Astrocyte of the spinal cord (primary cell): ENCODE data around the gene ANKRD9.

Experiments
- DNase-seq: peaks from one replicate; pipeline ENCODE4 v3.0.0; 2011; ENCODE audit warnings: low read depth, low spot score
- H3K4me3 ChIP-seq: 2 replicates; pipeline ENCODE4 v1.5.1; 2011; ENCODE audit warnings: low read depth, mild to moderate bottlenecking, low read length, moderate library complexity
- in situ Hi-C: cut with HindIII; loops from 2 replicates; pipeline ENCODE4 v1.10.0; 2017; ENCODE audit warnings: low sequenced_read_pairs
- TF ChIP-seq, protein P1 (sequence below): IDR thresholded peaks from 2 replicates; pipeline ENCODE4 v1.5.1; 2012; ENCODE audit warnings: low read depth, mild to moderate bottlenecking, low read length, inconsistent platforms

Gene ANKRD9

GRCh38 chr14:102500713-102501112 lies 8.9 kb downstream of the ANKRD9 start:
- H3K4me3 ChIP-seq, result no peak overlapping the region
- in situ Hi-C loops, result no loop called here
- TF ChIP-seq, protein P1, sequence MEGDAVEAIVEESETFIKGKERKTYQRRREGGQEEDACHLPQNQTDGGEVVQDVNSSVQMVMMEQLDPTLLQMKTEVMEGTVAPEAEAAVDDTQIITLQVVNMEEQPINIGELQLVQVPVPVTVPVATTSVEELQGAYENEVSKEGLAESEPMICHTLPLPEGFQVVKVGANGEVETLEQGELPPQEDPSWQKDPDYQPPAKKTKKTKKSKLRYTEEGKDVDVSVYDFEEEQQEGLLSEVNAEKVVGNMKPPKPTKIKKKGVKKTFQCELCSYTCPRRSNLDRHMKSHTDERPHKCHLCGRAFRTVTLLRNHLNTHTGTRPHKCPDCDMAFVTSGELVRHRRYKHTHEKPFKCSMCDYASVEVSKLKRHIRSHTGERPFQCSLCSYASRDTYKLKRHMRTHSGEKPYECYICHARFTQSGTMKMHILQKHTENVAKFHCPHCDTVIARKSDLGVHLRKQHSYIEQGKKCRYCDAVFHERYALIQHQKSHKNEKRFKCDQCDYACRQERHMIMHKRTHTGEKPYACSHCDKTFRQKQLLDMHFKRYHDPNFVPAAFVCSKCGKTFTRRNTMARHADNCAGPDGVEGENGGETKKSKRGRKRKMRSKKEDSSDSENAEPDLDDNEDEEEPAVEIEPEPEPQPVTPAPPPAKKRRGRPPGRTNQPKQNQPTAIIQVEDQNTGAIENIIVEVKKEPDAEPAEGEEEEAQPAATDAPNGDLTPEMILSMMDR, result no peak
- DNase-seq, result no peak

GRCh38 chr14:102500158-102500662 lies 9.4 kb downstream of the ANKRD9 start:
- in situ Hi-C loops, result no loop called here
- H3K4me3 ChIP-seq, result no peak overlapping the region
- TF ChIP-seq, protein P1, result no peak
- peak; percentile 86 for DNase-seq

GRCh38 chr14:102499401-102500157 lies 10.0 kb downstream of the ANKRD9 start:
- no peak for DNase-seq
- no peak overlapping the region for H3K4me3 ChIP-seq
- in situ Hi-C loops, result no loop called here

DNA sequence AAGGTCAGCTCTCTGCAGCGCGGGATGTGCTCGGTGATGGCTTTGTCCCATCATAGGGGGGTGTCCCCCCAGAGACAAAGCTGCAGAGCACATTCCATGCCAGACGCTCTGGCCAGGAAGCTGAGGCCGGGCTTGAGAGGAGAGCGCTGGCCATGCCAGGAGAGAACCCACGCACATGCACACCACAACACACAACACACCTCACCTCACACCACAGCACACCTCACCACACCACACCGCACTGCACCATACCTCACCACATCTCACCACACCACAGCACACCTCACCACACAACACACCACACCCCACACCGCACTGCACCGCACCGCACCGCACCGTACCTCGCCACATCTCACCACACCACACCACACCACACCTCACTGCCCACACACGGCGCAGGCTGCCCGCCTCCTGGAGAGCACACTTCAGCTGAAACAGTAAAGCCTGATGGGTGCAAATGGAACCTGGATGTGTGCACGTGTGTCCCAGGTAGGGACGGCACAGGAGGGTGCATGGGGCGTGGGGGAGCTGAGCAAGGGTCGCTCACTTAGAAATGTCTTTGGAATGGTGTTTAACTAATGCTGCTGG lies 10.8 kb downstream of the ANKRD9 start:
- TF ChIP-seq, protein P1, result no peak
- no peak overlapping the region for H3K4me3 ChIP-seq
- DNase-seq, result no peak
- in situ Hi-C loops, result no loop called here

More at GRCh38 chr14:102499401-102500157, 10.0 kb downstream of the ANKRD9 start:
- TF ChIP-seq, protein P1, result no peak

DNA sequence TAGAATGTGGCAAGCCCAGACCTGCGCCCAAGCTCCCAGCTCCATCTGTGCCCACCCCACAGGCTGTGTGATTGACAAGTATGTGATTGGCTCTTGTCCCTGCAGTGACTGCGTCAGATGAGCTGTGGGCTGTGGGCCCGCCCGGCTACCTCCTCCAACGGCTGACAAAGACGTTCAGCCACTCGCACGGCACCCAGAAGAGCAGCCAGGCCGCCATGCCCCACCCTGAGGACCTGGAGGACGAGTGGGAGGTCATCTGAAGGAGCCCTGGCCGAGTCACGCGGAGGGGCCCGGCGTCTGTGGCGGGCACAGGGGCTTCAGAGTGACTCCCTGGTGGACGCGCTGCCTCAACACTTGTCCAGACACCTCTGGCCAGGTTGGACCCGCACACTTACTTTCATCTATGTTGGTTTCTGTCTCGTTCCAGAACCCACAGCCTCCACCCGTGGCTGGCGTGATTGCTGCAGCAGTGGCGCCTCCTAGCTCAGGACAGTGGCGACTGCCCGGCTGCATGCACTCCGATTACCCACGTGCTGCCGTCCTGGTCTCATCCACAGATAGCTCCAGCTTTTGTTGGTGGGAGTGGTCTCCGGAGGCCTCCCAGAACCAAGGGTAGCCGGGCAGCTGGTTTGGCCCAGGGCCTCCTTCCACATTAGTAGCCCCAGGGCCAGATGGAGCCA lies 11.4 kb downstream of the ANKRD9 start:
- in situ Hi-C loops, result no loop called here
- DNase-seq, result no peak
- no peak overlapping the region for H3K4me3 ChIP-seq
- TF ChIP-seq, protein P1, result peak; percentile 28

DNA sequence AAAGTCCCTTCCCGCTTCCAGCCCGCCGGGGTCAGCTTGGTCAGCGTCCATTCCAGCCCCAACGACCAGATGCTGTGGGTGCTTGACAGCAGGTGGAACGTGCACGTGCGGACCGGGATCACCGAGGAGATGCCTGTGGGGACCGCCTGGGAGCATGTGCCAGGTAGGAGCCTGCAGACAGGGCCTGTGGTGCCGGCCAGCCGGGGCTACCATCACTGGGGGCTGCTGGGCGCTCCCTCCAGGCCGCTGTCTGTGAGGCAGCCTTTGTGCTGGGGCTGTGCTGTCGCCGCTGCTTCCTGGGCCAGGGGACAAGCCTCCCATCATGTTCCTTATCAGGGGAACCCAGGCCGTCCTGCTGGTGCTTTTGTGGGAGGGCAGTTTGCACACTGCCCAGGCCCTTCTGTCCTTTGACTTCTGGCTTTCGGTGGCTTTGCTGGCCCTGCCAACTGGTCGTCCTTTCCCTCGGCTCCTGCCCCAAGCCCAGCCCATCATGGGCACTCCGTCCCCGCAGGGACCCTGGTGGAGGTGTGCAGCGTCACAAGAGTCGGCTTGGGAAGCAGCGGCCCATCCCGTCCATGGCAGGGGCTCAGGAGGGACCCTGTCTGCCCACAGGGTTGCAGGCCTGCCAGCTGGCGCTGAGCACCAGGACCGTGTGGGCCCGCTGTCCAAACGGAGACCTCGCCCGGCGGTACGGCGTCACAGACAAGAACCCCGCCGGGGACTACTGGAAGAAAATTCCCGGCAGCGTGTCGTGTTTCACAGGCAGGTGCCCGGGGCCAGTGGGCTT lies 12.4 kb downstream of the ANKRD9 start:
- TF ChIP-seq, protein P1, result no peak
- no peak overlapping the region for H3K4me3 ChIP-seq
- in situ Hi-C loops, result no loop called here
- no peak for DNase-seq
